GM12874 (cell line): ENCODE measurements around the gene DMD.

Experiments
- CTCF ChIP-seq: IDR thresholded peaks from 2 replicates; pipeline ENCODE4 v1.5.1; 2011; ENCODE audit warnings: low read depth, mild to moderate bottlenecking, control low read depth, low read length, moderate library complexity; ENCODE audit not compliant: insufficient read depth

DMD gene

DNA sequence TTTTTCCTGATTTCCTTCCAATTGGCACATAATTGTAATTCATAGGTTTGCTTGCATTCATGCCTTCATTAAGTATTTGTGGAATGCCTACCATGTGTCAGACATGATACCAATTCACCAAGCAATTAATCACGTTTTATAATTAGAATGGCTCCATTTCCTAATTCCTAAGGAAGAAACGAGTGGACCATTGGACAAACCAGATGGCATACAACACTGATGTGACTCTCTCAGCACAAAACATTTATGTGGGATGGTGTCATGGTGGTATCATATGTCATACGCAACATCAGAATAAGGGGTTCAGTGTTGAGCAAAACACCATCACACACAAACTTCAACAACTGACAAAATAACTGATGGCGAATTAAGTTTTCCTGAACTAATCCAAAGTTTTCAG, 502.8 kb downstream of the DMD start:
- no peak for TF ChIP-seq CTCF

GRCh38 chrX:32687379-32687778, 524.0 kb downstream of the DMD start:
- no peak for TF ChIP-seq CTCF

DNA sequence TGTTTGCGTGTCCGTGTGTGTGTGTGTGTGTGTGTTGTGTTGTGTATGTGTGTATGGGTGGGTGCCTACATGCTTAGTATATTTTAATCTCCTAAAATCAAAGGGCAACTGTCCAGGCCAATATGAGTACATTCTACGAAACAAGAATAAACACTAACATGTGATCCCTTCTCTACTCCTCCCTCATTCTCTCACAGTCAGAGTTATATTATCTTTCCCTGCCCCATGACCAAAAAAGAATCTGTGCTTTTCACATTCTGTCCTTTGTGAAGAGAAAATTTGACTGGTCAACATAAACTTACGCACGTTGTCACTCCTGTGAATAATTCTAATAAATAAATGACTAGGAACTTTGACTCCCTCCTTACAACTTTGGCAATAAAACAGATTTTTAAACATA, 532.9 kb downstream of the DMD start:
- no peak for TF ChIP-seq CTCF

- TF ChIP-seq CTCF: no peak
Observed at GRCh38 chrX:32673193-32673592, 538.2 kb downstream of the DMD start.

GRCh38 chrX:32662516-32662915, 548.8 kb downstream of the DMD start:
- no peak for TF ChIP-seq CTCF

- TF ChIP-seq CTCF: no peak
Observed at GRCh38 chrX:32644476-32645245, 566.7 kb downstream of the DMD start.

DNA sequence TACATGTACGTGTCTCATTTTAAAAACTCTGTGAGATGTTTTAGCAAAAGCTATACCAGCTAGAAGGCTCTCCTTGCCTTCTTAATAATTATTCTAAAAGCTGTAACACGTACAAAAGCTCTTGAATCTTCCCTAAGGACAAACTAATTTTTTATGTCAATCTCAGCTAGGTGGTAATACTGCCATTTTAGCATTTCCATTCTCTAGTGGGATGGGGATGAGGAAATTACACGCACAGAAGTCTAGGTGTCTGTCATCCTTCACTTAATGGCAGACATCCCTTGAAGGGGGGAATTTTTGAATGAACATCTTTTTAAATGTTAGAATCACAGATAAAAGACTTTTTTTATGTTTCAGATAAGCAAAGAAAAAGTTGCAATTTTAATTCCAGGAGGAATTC, 569.1 kb downstream of the DMD start:
- TF ChIP-seq CTCF: no peak
